ENCODE data around the gene RNF157.
"Not testable (repeated sequence)": the region's sequence is repeated elsewhere in the genome, so short reads cannot be mapped to it uniquely, and the experiment has no call there.

Gene RNF157

GRCh38 chr17:76260220-76260619, 19.9 kb upstream of the RNF157 start:
- H3K4me1 ChIP-seq (ENCODE audit: low read depth, poor library complexity, severe bottlenecking) = peaks cover 38% of the 10 kb centered on the region
- no peak for TF ChIP-seq CTCF (conservative IDR thresholded peaks at IDR 0.05; ENCODE audit: low read depth, low read length)
- no peaks in the 10 kb centered on the region for H3K79me2 ChIP-seq (ENCODE audit: insufficient read depth, low read depth)
- no peaks in the 10 kb centered on the region for H4K20me1 ChIP-seq (ENCODE audit: insufficient read depth)
- H3K4me3 ChIP-seq (IDR thresholded peaks at IDR 0.05; ENCODE audit: insufficient read depth, low read depth, low read length) = no peak overlapping the region
- no peaks in the 10 kb centered on the region for H3K36me3 ChIP-seq (ENCODE audit: insufficient read depth)
- no peak overlapping the region for H3K9ac ChIP-seq
- H3K4me2 ChIP-seq = no peak overlapping the region
- no peak overlapping the region for H2AFZ ChIP-seq (ENCODE audit: low read depth)
- no peak overlapping the region for H3K27ac ChIP-seq
- no peaks in the 10 kb centered on the region for H3K27me3 ChIP-seq (ENCODE audit: insufficient read depth, low read depth)

GRCh38 chr17:76256430-76257050, 16.2 kb upstream of the RNF157 start:
- H3K9ac ChIP-seq; H3K27ac ChIP-seq; H4K20me1 ChIP-seq (ENCODE audit: insufficient read depth); H2AFZ ChIP-seq (ENCODE audit: low read depth); H3K36me3 ChIP-seq (ENCODE audit: insufficient read depth); H3K4me2 ChIP-seq; H3K27me3 ChIP-seq (ENCODE audit: insufficient read depth, low read depth); H3K79me2 ChIP-seq (ENCODE audit: insufficient read depth, low read depth); H3K4me3 ChIP-seq (IDR thresholded peaks at IDR 0.05; ENCODE audit: insufficient read depth, low read depth, low read length): not testable (repeated sequence)
- peaks cover 21% of the 10 kb centered on the region for H3K4me1 ChIP-seq (ENCODE audit: low read depth, poor library complexity, severe bottlenecking)

DNA sequence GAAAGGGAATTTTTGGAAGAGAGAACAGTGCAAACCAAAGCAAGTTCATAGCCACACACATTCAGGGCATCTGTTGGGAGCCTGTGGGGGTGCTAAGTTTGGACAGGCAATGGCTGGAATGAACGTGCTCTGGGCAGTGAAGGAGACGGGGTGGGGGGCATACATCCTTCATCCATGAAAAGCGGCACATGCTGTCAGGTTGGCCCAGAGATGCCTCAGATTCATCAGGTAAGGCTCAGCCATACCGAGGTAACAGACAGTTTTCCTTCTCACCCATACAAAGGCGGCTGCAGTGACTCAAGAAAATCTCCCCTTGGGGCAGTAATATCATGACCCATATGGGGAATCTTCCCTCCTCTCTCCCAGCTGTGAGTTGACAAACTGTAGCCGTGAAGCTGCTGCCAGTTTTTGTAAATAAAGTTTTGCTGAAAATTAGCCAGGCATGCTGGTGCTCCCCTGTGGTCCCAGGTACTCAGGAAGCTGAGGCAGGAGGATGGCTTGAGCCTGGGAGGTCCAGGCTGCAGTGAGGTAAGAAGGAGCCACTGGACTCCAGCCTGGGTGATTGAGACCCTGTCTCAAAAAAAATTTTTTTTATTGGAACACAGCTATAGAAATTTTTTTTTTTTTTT, 15.6 kb upstream of the RNF157 start:
- Histone ChIP-seq H3K27ac (no peak overlapping the region), H3K4me2 (no peak overlapping the region), H3K4me1 (ENCODE audit: low read depth, poor library complexity, severe bottlenecking) (peaks cover 18% of the 10 kb centered on the region)

GRCh38 chr17:76254275-76254674, 14.0 kb upstream of the RNF157 start:
- Histone ChIP-seq H2AFZ (ENCODE audit: low read depth) (no peak overlapping the region), H3K9ac (no peak overlapping the region), H4K20me1 (ENCODE audit: insufficient read depth) (no peaks in the 10 kb centered on the region), H3K27ac (no peak overlapping the region), H3K4me2 (no peak overlapping the region), H3K4me3 (IDR thresholded peaks at IDR 0.05; ENCODE audit: insufficient read depth, low read depth, low read length) (no peak overlapping the region), H3K4me1 (ENCODE audit: low read depth, poor library complexity, severe bottlenecking) (peaks cover 24% of the 10 kb centered on the region), H3K79me2 (ENCODE audit: insufficient read depth, low read depth) (no peaks in the 10 kb centered on the region), H3K36me3 (ENCODE audit: insufficient read depth) (no peaks in the 10 kb centered on the region), H3K27me3 (ENCODE audit: insufficient read depth, low read depth) (no peaks in the 10 kb centered on the region)
- no peak for TF ChIP-seq CTCF (conservative IDR thresholded peaks at IDR 0.05; ENCODE audit: low read depth, low read length)

More for the DNA sequence above, 15.6 kb upstream of the RNF157 start:
- TF ChIP-seq CTCF (conservative IDR thresholded peaks at IDR 0.05; ENCODE audit: low read depth, low read length) = no peak
- Histone ChIP-seq H4K20me1 (ENCODE audit: insufficient read depth) (no peaks in the 10 kb centered on the region), H3K4me3 (IDR thresholded peaks at IDR 0.05; ENCODE audit: insufficient read depth, low read depth, low read length) (no peak overlapping the region), H3K27me3 (ENCODE audit: insufficient read depth, low read depth) (no peaks in the 10 kb centered on the region), H3K36me3 (ENCODE audit: insufficient read depth) (no peaks in the 10 kb centered on the region), H3K79me2 (ENCODE audit: insufficient read depth, low read depth) (no peaks in the 10 kb centered on the region), H3K9ac (no peak overlapping the region), H2AFZ (ENCODE audit: low read depth) (no peak overlapping the region)

DNA sequence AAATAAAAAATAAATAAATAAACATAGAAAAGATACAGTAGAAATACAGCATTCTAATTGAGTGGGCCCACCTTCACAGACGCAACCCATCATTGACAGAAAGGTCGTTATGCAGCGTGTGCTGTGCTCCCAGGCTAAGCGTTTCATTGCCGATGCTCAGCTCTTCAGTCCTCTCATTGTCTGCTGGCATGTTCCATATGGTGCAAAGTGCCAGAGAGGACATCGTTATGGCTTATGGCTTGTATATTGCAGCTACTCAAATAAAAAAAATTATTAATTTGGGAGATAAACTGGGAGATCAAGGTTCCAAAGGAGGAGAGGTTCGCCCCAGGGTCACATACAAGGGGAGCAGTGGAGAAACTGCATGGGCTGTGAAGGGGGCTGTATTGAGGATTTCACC, 13.5 kb upstream of the RNF157 start:
- H4K20me1 ChIP-seq (ENCODE audit: insufficient read depth) = no peaks in the 10 kb centered on the region
- H3K27ac ChIP-seq = no peak overlapping the region
- no peaks in the 10 kb centered on the region for H3K27me3 ChIP-seq (ENCODE audit: insufficient read depth, low read depth)
- TF ChIP-seq CTCF (conservative IDR thresholded peaks at IDR 0.05; ENCODE audit: low read depth, low read length) = no peak
- H3K36me3 ChIP-seq (ENCODE audit: insufficient read depth) = no peaks in the 10 kb centered on the region
- H3K4me2 ChIP-seq = no peak overlapping the region
- no peak overlapping the region for H2AFZ ChIP-seq (ENCODE audit: low read depth)
- no peaks in the 10 kb centered on the region for H3K79me2 ChIP-seq (ENCODE audit: insufficient read depth, low read depth)
- H3K9ac ChIP-seq = no peak overlapping the region
- peaks cover 28% of the 10 kb centered on the region for H3K4me1 ChIP-seq (ENCODE audit: low read depth, poor library complexity, severe bottlenecking)
- no peak overlapping the region for H3K4me3 ChIP-seq (IDR thresholded peaks at IDR 0.05; ENCODE audit: insufficient read depth, low read depth, low read length)

GRCh38 chr17:76252967-76253766, 12.9 kb upstream of the RNF157 start:
- not testable (repeated sequence) for H3K27ac ChIP-seq; H3K27me3 ChIP-seq (ENCODE audit: insufficient read depth, low read depth); H3K4me3 ChIP-seq (IDR thresholded peaks at IDR 0.05; ENCODE audit: insufficient read depth, low read depth, low read length); H4K20me1 ChIP-seq (ENCODE audit: insufficient read depth); H2AFZ ChIP-seq (ENCODE audit: low read depth); H3K4me2 ChIP-seq; H3K36me3 ChIP-seq (ENCODE audit: insufficient read depth); H3K79me2 ChIP-seq (ENCODE audit: insufficient read depth, low read depth); H3K9ac ChIP-seq
- H3K4me1 ChIP-seq (ENCODE audit: low read depth, poor library complexity, severe bottlenecking) = peaks cover 35% of the 10 kb centered on the region

All from KMS-11 (cell line).